Fibroblast of gingiva (primary cell): ENCODE data around the gene AGPAT2.
"Not testable (repeated sequence)": the region's sequence is repeated elsewhere in the genome, so short reads cannot be mapped to it uniquely, and the experiment has no call there.

Experiments used
- DNase-seq: peaks from one replicate; pipeline ENCODE4 v3.0.0-alpha.2; 2011; ENCODE audit warnings: low read depth

AGPAT2 gene

GRCh38 chr9:136645352-136645902 is 41.8 kb downstream of the AGPAT2 start:
- DNase-seq, result no peak

GRCh38 chr9:136644593-136645351 is 42.5 kb downstream of the AGPAT2 start:
- DNase-seq, result no peak

GRCh38 chr9:136644343-136644592 is 43.0 kb downstream of the AGPAT2 start:
- DNase-seq, result peak; percentile 52

- DNase-seq, result no peak
These were observed 43.5 kb downstream of the AGPAT2 start for GRCh38 chr9:136643596-136644342.

- no peak for DNase-seq
These were observed 44.8 kb downstream of the AGPAT2 start for GRCh38 chr9:136642439-136642921.

GRCh38 chr9:136640171-136641111 is 46.8 kb downstream of the AGPAT2 start:
- DNase-seq, result no peak

GRCh38 chr9:136634904-136635303 is 52.4 kb downstream of the AGPAT2 start:
- no peak for DNase-seq

- DNase-seq, result not testable (repeated sequence)
These were observed 54.7 kb downstream of the AGPAT2 start for GRCh38 chr9:136632491-136633106.

GRCh38 chr9:136632072-136632471 is 55.2 kb downstream of the AGPAT2 start:
- not testable (repeated sequence) for DNase-seq

- DNase-seq, result peak; percentile 80
These were observed 55.9 kb downstream of the AGPAT2 start for GRCh38 chr9:136631038-136632000.

GRCh38 chr9:136630662-136630992 is 56.6 kb downstream of the AGPAT2 start:
- no peak for DNase-seq

- DNase-seq, result no peak
These were observed 57.2 kb downstream of the AGPAT2 start for GRCh38 chr9:136629879-136630661.

GRCh38 chr9:136629001-136629878 is 58.0 kb downstream of the AGPAT2 start:
- no peak for DNase-seq

- no peak for DNase-seq
These were observed 59.0 kb downstream of the AGPAT2 start for GRCh38 chr9:136628268-136628667.

- DNase-seq, result no peak
These were observed 59.6 kb downstream of the AGPAT2 start for GRCh38 chr9:136627703-136628102.

GRCh38 chr9:136626740-136627642 is 60.3 kb downstream of the AGPAT2 start:
- no peak for DNase-seq

- DNase-seq, result no peak
These were observed 61.1 kb downstream of the AGPAT2 start for GRCh38 chr9:136626066-136626725.
